ENCODE results near the gene MYL12A.
"Not testable (repeated sequence)": the region's sequence is repeated elsewhere in the genome, so short reads cannot be mapped to it uniquely, and the experiment has no call there.

MYL12A gene

GRCh38 chr18:3255611-3256165 lies 8.1 kb downstream of the MYL12A start:
- no peak for DNase-seq (ENCODE audit: low spot score)

DNA sequence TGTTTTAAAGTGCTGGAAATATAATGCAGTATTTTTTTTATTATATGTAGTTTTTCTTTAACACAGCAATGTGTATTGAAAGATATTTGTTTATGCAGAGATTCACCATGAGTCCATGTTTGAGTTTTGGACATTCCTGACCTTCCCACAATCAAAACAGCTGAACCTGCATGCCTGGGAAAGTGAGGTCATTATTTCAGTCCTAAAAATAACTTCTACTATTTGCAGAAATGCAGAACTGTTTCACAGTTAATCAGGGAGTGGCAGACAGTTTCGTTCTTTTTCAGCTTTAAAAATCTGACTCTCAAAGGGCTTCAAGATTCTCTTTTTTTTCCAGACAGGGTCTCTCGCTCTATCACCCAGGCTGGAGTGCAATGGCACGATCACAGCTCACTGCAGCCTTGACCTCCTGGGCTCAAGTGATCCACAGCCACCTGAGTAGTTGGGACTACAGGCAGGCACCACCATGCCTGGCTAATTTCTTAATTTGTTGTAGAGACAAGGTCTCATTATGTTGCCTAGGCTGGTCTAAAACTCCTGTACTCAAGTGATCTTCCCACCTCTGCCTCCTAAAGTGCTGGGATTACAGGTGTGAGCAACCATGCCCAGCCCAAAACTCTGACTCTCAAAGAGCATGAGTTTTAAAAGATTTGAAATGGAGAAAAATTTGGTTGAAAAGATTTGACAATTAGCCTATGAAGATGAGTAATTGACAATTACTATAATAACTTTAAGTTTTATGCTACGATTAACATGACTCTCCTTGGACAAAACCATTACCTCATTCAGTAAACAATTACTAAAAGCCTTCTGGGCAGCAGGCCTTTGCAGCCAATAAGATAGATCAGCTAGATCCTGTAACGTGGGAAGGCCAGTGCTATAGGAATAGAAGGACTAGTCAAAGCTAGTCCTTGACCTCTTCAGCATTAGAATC lies 9.4 kb downstream of the MYL12A start:
- no peak for DNase-seq (ENCODE audit: low spot score)

DNA sequence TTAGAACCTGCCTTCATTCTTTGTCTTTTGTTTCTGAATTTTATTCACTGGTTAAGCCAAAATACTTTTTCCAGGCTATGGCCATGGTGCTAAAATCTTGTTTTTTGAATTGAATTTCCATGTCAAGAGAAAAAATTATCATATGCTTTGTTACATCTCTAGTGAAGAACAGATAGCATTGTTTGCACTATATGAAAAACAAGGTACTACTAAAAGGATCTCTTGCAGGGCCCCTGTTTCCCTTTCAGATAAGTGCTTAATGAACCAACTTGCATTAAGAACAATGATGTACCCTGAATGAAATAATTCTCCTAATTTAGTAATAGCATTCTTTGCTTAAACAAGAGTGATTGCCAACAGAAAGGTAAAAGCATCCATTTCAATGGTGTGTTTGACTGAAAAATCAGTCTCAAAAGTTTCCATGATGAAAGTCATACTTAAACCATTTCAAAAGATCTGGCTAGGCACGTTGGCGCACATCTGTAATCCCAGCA lies 10.1 kb downstream of the MYL12A start:
- DNase-seq (ENCODE audit: low spot score): no peak

- DNase-seq (ENCODE audit: low spot score): no peak
Measured at GRCh38 chr18:3260995-3261372, 13.4 kb downstream of the MYL12A start.

DNA sequence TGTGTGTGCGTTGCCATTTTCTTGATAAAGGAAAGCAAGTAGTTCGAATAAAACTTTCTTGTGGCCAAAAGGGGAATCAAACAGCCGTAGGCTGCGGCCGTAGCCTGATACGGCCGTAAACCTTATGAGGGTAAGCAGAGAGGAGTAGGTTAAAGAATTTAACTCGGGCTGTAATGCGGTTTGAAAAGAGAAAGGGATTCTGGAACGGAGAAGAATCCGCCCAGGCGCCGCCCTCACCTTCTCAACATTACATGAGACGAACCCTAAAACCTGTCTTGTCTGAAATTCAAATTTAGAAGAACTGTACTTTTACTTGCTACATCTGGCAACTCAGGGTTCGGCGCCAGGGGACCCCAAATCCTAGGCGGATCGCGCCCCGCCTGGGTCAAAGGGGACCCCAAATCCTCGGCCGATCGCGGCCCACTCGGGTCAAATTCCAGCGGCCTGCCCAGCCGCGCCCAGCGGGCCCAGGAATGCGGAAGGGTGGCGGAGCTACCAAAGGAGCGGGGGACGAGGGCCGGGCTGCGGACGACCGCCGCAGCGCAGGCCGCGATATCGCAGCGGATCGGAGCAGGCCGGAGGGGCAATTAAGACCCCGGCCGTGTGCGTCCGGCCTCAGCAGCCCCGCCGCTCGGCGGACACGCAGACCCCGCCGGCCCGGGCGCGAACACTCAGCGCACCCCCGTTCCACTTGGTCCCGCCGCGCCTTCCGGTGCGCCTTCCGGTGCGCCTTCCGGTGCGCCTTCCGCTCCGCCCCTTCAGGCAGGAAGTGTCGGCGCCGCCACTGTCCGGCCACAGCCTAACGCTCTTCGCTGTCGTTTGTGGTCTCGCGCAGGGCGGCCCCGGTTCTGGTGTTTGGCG lies 14.0 kb downstream of the MYL12A start, which contains the start of gene MYL12B:
TSS of gene MYL12B (plus strand) at position 761 of the 861 bp plus-strand sequence. CDS start 10,766 bp downstream, outside the sequence.
- DNase-seq (ENCODE audit: low spot score): peak; percentile 81

GRCh38 chr18:3262234-3263131 lies 14.9 kb downstream of the MYL12A start:
- DNase-seq (ENCODE audit: low spot score): no peak

DNA sequence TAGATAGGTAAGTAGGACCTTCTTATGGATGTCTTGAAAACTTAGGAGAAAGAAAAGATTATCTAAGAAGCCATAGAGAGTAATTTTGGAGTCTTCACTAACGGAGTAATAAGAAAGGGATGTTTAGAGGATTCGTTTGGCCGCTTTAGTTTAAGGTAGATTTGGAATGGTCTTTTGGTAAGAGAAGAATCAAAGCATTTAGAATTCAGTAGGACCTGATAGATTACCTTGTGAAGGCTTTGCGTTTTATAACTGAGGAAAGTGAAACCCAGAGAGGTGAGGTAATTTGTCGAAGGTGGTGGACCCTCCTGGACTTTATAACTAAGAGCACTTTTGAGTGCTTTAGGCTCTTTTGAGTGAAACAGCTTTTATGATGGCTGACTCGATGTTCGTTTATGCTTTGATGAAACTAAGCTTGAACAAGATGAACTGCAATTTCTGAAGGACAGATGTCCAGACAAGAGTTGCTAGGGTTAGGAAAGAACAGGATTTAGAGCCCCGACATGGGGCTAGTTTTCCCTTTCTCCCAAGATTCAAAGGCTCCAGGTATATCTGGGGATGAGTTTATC lies 15.6 kb downstream of the MYL12A start:
- DNase-seq (ENCODE audit: low spot score): no peak

GRCh38 chr18:3264362-3264761 lies 16.8 kb downstream of the MYL12A start:
- DNase-seq (ENCODE audit: low spot score): no peak

DNA sequence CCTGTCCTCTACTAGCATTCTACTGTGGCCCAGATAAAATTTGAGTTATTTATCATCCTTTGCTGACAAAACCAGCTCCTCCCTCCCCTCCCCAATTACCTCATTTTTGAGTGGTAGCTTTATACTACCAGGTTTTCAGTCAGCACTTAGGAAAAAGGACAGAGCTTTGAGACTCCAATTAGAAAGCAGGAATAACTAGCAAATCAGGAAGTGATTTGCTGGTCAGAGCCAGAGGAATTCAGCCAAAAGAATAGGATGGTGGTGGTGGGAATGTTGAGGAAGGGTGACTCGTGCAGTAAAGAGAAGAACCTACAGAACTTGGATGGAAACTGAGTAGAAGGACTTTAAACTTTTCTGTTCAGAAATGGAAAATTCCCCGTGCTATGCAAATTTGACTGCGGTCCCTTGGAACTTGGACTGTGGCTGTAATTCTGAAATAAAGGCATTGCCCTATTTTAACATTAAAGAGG lies 18.0 kb downstream of the MYL12A start:
- no peak for DNase-seq (ENCODE audit: low spot score)

GRCh38 chr18:3266062-3266608 lies 18.5 kb downstream of the MYL12A start:
- no peak for DNase-seq (ENCODE audit: low spot score)

DNA sequence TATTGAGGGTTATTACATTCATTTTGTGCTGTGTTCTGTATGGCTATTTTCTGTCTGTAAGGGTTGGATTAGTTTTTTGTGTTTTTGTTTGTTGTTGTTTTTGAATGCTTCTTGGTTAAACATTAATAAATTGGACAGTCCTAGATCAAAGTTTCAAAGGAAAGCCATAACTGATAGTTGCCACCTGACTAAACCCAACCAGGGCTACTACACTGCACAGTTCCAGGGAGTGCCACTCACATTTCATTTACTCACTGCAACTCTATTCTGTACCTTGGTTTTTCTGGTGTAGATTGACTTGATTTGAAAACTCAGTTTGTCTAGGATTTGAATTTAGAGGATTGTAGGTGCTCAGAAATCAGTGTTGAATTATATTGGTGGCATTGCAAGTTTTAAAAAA lies 20.7 kb downstream of the MYL12A start:
- DNase-seq (ENCODE audit: low spot score): no peak

- DNase-seq (ENCODE audit: low spot score): no peak
Measured at GRCh38 chr18:3269241-3269913, 21.8 kb downstream of the MYL12A start.

GRCh38 chr18:3269914-3270299 lies 22.3 kb downstream of the MYL12A start:
- DNase-seq (ENCODE audit: low spot score): no peak

- DNase-seq (ENCODE audit: low spot score): no peak
Measured at GRCh38 chr18:3273042-3273441, 25.4 kb downstream of the MYL12A start.

GRCh38 chr18:3277643-3278213 lies 30.1 kb downstream of the MYL12A start:
- DNase-seq (ENCODE audit: low spot score): not testable (repeated sequence)

DNA sequence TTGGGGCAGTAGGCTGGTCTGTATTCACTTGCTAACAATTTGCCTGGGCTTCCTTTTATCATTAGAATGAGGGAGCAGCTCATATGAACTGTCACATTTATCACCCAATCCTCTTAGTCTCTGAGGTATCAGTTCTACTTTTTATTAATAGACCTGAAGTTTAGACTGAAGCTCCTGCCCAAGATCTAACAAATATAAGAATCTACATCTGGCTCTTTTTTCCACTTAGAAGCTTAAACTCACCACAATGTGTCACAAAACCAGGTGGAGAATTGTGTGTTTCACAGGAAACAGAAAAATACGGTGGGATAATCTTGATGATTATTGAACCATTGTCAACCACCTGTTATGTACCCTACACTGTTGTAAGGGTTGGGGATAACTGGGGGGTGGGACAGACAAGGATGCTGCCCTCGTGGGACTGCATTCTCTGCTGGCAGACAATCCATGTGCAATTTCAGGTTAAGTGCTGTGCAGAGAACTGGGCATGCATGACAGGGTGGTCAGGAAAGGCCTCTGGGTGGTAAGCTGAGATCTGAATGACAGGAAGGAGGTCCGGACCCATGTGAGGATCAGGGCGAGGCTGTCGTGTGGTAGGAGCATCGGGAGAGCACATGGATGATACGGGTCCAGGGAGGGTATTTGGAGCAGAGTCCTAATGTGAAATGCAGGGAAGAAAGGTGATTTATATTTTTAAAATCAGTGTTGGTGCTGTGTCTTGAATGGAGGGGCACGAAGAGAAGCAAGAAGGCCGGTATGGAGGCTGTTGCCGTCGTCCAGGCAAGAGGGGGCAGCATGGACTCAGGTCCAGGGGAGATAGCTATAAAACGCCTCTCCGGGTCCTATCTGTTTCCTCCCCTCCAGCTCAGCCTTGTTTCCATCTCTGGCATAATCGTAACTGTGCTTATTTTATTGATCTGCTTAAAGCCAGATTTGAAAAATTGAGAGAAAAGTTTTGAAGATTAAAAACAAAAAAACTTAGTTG lies 31.9 kb downstream of the MYL12A start:
- no peak for DNase-seq (ENCODE audit: low spot score)

- peak; percentile 77 for DNase-seq (ENCODE audit: low spot score)
Measured at GRCh38 chr18:3281456-3282400, 34.1 kb downstream of the MYL12A start.

Data from activated CD4-positive, alpha-beta T cell treated with anti-CD3 and anti-CD28 coated beads, Interleukin-2, Interleukin-4, amounts not matched to agents 100 ng/mL and 50 ng/mL, durations not matched to agents 16 hours and 8 hours (primary cell).